Measurements from ENCODE around the gene FADD.

DNA sequence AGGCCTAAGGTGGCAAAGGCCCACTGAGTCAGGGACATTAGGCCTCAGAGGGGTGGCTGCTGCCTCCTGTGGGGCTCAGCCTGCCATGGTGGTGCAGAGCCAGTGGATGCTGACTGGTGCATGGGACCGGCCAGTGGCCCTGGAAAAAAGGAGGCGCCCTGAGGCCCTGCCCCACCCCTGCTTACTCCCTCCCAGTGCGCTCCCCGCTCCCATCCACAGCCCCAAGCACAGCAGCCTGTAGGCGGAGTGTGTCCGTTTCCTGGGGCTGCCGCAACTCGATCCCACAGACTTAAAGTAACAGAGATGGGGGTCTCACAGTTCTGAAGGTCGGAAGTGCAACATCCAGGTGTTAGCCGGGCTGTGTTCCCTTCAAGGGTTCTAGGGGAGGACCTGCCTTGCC lies 38.4 kb upstream of the FADD start:
- TF ChIP-seq, protein P1, sequence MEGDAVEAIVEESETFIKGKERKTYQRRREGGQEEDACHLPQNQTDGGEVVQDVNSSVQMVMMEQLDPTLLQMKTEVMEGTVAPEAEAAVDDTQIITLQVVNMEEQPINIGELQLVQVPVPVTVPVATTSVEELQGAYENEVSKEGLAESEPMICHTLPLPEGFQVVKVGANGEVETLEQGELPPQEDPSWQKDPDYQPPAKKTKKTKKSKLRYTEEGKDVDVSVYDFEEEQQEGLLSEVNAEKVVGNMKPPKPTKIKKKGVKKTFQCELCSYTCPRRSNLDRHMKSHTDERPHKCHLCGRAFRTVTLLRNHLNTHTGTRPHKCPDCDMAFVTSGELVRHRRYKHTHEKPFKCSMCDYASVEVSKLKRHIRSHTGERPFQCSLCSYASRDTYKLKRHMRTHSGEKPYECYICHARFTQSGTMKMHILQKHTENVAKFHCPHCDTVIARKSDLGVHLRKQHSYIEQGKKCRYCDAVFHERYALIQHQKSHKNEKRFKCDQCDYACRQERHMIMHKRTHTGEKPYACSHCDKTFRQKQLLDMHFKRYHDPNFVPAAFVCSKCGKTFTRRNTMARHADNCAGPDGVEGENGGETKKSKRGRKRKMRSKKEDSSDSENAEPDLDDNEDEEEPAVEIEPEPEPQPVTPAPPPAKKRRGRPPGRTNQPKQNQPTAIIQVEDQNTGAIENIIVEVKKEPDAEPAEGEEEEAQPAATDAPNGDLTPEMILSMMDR (IDR thresholded peaks at IDR 0.05; ENCODE audit: insufficient read depth, low read length, poor library complexity, severe bottlenecking): no peak
- no peak for TF ChIP-seq EZH2phosphoT487 (conservative IDR thresholded peaks at IDR 0.05; ENCODE audit: low read length)
